Stimulated activated CD8-positive, alpha-beta memory T cell treated with anti-CD3 and anti-CD28 coated beads, Interleukin-15, amount 100 ng/mL, for 1 hour (primary cell): ENCODE data around the gene TLK1.

ENCODE experiments used
- DNase-seq: peaks from one replicate; pipeline ENCODE4 v3.0.0-alpha.2; 2020; ENCODE audit warnings: low read depth

Gene TLK1

DNA sequence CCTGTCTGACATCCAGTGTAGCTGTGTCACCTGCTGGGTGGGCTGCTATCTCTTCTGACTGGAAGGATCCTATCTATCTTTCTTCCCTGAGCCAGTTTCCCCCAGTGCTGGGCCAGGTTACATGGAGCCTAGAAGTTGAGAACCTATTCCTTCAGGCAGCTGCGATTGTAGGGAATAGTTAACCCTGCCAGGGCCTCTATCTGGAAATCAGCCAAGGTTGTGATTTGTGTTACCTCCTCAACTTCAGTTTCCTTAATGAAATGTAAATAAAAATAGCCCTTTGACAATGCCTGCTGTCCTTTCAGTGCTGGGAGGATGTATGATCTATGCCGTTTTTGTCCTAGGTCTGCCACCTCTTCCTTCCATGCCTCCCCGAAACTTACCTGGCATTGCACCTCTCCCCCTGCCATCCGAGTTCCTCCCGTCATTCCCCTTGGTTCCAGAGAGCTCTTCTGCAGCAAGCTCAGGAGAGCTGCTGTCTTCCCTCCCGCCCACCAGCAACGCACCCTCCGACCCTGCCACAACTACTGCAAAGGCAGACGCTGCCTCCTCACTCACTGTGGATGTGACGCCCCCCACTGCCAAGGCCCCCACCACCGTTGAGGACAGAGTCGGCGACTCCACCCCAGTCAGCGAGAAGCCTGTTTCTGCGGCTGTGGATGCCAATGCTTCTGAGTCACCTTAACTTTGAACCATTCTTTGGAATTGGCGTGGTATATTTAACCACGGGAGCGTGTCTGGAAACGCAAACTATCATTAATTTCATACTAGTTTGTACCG is 195.1 kb downstream of the TLK1 start:
- DNase-seq = no peak

- no peak for DNase-seq
Measured at GRCh38 chr2:170963386-170963785, 197.3 kb downstream of the TLK1 start.

GRCh38 chr2:170953941-170954340 is 206.8 kb downstream of the TLK1 start:
- no peak for DNase-seq

GRCh38 chr2:170950221-170950761 is 210.4 kb downstream of the TLK1 start:
- DNase-seq = no peak

DNA sequence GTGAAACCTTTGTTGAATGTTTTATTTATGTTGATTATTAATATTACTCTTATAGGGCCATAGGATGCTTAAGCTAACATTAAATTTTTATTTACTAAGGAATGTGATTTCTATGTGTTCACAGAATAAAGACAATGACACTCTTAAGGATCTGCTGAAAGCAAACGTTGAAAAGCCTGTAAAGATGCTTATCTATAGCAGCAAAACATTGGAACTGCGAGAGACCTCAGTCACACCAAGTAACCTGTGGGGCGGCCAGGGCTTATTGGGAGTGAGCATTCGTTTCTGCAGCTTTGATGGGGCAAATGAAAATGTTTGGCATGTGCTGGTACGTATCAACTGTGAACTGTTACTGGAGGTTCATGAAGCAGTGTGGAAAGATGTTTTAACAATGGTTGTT is 211.3 kb downstream of the TLK1 start:
- DNase-seq = no peak

- no peak for DNase-seq
Measured at GRCh38 chr2:170944545-170944944, 216.1 kb downstream of the TLK1 start.

GRCh38 chr2:170943596-170943995 is 217.1 kb downstream of the TLK1 start:
- DNase-seq = no peak

DNA sequence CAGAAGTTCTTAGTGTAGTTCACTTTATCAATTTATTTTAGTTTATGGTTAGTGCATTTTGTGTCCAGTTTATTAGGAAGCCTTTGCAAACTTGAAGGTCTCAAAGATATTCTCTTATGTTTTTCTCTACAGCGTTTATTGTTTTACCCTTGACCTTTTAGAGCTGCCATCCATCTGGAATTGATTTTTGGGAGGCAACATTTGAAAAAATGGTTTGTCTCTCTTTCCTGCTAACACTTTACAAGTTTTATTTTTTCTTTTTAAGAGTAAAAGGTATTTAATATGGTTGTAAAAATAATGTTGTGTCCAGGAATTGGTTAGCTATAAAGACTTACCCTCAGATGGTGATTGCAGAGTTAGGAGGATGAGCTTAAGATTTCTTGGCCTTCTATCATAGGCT is 217.7 kb downstream of the TLK1 start:
- DNase-seq = no peak

GRCh38 chr2:170942615-170943014 is 218.1 kb downstream of the TLK1 start:
- DNase-seq = no peak
